ENCODE results near the gene CD44.

Gene CD44

DNA sequence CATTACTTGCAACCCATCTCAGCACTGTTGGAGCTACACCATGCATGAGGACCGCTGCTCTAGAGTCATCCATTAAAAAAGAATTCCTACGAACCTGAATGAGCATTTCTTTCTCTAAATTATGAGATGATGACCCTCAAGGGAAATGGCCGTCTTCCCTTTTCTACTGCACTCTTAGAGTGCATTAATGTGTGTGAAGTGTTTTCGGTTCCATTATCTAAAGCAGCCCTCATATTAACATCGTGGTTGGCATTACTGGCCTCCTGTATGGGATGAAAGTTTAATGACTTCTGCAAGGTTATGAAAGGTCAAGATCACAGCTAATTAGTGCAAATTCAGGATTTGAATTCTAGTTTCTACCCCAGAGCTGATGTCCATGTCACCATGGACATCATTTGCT lies 16.7 kb downstream of the CD44 start:
- DNase-seq (ENCODE audit: insufficient read length, low spot score), result no peak

DNA sequence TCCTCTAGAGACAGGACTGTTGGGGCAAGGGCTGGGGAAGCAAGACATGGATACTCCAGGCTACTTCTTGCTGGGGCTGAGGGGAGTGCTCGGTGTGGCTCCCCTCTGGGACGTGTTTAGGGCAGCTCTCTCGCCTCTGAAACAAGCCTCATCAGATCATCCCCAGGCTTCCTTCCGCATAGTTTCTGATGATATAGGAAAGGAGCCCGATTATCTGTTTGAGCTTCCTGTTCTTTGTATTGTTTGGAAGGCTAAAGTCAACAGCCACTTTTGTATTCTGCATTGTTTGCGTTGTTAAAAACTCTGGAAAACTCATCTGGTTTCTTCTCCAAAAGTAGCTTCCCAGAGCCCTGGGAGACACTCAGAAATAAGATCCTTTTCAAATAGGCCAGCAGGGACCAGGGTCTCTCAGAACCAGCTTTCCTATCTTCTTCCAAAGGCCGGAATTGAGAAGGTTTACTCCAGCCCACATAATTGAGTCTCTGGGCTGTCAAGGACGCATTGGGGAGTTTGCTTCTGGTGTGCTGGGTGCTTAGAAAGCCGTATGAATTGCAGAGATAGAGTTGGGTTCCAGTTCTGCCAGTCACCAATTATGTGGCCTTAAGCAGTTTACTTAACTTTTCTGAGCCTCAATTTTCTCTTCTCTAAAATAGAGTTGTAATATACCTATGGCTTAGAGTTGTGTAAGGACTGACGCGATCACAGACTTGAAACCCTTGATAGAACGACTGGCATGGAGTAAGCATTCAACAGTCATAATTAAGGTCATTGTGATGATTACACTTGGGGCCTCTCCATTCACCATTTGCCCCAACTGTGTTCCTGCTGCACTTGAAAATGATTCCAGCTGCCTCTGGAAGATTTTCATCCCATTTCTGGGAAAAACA lies 19.1 kb downstream of the CD44 start:
- DNase-seq (ENCODE audit: insufficient read length, low spot score), result no peak
- no peak for FAIRE-seq

More for the DNA sequence above, 16.7 kb downstream of the CD44 start:
- FAIRE-seq, result no peak

DNA sequence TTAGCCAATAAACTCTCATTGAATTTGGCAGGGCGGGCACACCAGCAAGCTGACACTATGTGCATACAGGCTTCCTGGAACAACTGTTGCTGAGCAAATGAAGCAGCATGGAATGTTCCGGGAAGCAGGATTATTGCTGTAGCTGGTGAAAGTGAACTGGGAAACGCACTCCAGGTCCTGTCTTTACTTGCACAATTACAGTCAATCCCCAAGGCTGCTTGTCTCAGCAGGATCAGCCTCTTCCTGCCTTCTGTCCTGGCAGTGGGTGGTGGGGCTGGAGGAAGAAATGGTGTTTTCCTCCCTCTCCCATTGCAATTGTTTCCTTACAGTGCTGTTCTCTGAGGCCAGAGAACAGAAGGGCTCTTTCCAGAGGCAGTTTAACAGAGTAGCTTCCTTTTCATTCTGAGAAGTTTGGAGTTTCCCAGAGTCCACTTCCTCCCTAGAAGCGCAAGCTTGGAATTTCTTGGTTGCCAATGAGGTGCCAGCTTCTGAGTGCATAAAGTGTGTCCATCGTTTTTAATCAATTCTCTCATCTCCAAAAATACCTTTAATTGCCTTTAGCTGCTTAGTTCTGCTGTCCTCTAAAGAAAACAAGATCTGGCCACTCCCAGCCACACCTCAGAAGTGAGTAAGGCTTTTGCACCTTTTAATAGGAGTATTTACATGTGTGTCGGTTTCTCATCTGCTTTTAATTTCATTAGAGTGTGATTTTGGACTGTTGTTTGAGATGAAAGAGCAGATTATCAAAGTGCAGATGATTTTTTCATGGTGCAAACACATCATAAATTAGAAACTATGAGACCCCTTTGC lies 19.9 kb downstream of the CD44 start:
- FAIRE-seq, result no peak
- DNase-seq (ENCODE audit: insufficient read length, low spot score), result no peak

DNA sequence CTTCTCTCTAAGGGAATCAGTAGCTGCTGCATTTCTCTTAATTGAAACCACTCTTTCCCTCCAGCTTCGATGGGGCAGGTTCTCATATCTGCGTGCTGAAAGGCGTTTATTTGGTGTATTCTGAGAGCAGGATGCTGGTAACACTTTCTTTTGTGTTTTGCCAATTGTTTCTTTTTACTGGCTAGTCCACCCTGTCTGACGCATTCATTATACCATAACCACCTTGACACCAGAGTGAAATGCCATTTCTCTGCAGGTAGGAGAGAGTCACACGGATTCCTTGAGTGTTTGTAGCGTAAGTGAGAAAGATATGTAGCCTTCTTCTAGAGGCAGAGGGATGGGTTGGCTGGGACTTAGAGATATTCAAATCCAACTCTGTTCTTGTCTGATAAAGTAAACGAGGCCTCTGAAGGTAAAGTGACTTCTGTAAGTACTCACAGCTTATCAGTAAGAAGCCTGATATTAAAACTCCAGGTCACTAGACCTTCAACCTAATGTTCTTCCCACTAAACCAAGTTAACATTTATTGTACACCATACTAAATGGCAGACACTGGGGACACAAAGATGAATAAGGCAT lies 21.4 kb downstream of the CD44 start:
- DNase-seq (ENCODE audit: insufficient read length, low spot score) (no peak), FAIRE-seq (no peak)

GRCh38 chr11:35160902-35161597 lies 22.1 kb downstream of the CD44 start:
- FAIRE-seq, result no peak
- DNase-seq (ENCODE audit: insufficient read length, low spot score), result no peak

DNA sequence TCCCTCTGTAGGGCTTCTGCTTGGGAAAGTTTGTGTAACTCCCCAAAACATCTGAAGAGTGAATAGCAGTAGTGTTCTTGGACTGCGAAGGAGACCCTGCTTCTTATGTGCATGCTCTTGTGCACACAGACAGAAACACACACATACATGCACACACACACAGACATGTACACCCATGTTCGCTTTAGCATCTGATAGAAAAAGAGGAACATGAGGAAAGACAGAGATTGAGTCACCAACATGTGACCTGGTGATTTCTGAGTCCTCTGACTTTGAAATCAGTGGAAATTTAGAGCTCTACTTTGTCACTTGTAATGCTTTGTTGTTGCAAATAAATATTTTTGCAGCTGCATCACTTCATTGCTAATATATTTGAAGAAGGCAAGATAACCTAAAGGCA lies 23.8 kb downstream of the CD44 start:
- FAIRE-seq (no peak), DNase-seq (ENCODE audit: insufficient read length, low spot score) (no peak)

DNA sequence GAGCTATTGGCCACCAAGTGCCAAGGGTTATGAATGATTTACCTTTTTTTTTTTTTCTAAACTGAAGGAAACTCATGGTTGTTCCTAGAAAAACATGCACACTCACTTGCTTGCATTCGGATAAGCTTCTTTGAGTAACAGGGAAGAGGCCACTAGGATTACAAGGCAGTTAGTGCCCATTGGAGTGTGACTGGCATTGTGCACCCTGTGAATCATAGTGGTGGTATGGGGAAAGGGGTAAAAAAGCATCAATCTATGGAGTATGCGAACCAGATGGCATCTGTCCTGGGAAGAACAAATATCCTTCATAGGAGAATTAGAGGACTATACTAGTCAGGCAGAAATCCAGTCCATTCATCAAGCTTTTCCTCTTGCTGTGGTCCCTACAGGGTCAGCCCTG lies 24.2 kb downstream of the CD44 start:
- DNase-seq (ENCODE audit: insufficient read length, low spot score), result no peak
- no peak for FAIRE-seq

GRCh38 chr11:35163702-35164496 lies 24.9 kb downstream of the CD44 start:
- FAIRE-seq (no peak), DNase-seq (ENCODE audit: insufficient read length, low spot score) (no peak)

GRCh38 chr11:35165030-35165422 lies 26.1 kb downstream of the CD44 start:
- no peak for DNase-seq (ENCODE audit: insufficient read length, low spot score)
- FAIRE-seq, result no peak

DNA sequence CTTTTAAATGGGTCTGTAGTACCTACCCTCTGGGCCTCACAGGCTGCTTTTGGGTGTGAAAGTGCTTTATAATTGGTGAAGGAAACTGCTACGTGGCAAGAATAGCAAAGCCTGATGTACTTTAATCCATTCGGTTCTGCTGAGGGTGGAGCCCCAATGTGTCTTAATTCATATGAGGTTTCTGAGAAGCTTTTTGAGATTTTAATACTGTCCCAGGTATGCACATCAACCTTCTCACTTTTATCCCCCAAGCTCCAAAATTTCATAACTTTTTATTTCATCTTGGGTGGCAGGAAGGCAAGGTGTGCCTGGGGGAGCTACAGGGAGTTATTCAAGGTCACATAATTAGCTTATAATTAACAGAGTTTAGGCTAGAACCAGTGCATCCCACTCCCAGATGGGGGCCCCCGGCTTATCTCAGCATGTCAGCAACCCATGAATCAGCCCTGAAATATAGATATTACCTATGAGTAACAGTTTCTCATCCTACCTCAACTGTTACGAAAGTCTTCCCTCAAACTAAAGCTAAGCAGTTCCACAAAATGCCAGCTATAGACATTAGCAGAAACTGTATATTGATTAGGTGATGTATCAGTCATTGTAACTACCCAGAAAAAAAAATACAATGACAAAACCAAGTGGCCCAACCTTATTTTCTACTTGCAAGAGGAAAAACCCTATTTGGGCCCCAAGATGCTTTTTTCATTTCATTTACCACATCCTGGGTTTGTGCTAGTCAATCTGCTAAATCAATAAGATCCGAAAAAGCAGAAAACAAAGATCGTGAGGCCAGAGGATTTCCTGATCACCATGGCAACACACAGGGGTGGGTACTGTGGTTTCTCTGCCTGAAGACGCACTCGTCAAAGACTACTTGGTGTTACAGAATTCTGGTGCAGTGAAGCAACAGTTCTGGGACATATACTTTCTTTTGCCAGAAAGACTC lies 26.7 kb downstream of the CD44 start:
- DNase-seq (ENCODE audit: insufficient read length, low spot score) (no peak), FAIRE-seq (no peak)

- peak; percentile 76 for DNase-seq (ENCODE audit: insufficient read length, low spot score)
- peak; percentile 16 for FAIRE-seq
Measured at GRCh38 chr11:35166369-35167360, 27.7 kb downstream of the CD44 start.

DNA sequence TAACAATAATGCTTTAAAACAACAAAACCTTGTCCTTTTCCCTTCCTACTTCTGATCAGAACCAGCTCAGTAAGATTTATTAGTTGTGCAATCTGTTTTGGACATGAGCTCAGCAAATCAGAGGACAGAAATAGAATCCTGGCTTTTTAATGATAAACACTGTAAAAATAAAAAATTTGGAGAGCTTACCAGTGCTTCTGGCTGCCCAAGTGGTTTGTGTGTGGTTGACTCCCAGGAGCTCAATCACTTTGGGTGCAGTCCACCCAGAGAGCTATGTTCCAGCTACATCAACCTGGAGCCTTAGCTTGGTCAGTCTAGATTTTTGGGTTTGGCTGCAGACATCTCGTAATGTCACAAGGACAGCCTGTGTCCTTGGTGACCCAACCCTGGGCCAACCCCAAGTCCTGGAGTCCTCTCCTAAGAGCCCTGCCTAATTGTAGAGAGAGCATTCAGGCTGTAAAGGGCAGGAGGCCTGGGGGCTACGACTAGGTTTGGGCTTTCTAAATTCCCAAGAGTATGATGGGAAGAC lies 28.5 kb downstream of the CD44 start:
- FAIRE-seq, result no peak
- DNase-seq (ENCODE audit: insufficient read length, low spot score), result no peak

DNA sequence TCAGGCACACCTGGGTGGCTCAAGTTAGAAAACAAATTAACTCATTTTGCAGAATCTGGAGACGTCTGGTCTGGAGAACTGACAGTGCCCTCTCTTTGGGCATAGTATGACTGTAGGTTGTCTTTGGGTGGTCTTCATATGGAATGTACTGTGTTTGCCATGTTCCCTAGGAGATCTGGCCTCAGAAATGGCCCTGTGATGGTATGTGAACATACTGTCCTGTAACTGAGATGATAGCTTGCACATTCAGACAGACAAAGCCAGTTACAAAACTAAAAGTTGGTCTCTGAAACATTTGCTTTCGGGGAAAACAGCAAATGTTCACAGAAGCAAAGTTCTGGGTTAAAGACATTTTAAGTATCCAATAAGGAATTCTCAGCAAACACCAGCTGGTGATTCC lies 29.7 kb downstream of the CD44 start:
- no peak for FAIRE-seq

DNA sequence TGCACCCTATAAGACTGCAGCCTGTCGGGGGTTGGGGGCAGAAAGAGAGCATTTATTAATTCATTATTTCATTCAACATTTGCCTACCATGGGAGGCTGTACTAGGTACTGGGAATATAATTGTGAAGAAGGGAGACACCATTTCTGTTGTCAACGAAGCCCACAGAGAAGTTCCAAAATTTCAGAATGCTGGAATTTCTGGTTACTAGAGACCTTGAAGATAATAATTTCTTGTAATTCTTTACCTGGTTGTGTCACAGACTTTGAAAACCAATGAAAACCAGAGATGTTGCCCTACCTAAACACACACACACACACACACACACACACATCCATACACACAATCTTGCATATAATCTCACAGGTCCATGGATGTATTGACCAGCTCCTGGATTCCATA lies 30.1 kb downstream of the CD44 start:
- DNase-seq (ENCODE audit: insufficient read length, low spot score), result no peak
- no peak for FAIRE-seq

More for the DNA sequence above, 29.7 kb downstream of the CD44 start:
- no peak for DNase-seq (ENCODE audit: insufficient read length, low spot score)

- FAIRE-seq (no peak), DNase-seq (ENCODE audit: insufficient read length, low spot score) (no peak)
Measured at GRCh38 chr11:35169754-35170153, 30.8 kb downstream of the CD44 start.

GRCh38 chr11:35170503-35170902 lies 31.5 kb downstream of the CD44 start:
- FAIRE-seq, result no peak
- no peak for DNase-seq (ENCODE audit: insufficient read length, low spot score)

DNA sequence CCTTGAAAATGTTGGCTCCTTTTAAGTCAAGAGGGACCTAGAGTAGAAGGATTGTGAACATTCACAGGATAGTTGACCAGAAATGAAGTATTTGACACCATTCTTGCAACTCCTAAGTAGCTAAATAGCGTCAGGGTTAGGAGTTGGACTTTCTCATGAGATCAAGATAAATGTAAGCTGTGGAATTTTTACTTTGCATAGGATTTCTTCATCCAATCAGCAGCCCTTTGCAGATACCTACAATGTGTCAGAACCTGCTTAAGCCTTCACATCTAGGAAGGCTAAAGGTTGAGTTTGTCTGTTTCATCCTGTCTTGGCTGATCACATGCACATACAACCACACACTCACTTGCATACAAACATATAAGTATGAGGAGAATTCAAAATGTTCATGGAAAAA lies 32.3 kb downstream of the CD44 start:
- FAIRE-seq (no peak), DNase-seq (ENCODE audit: insufficient read length, low spot score) (no peak)
